Right kidney (tissue), 1 donor: ENCODE results near the gene CD81.
"Not testable (repeated sequence)": the region's sequence is repeated elsewhere in the genome, so short reads cannot be mapped to it uniquely, and the experiment has no call there.

Experiments used
- DNase-seq: peaks from one replicate; pipeline ENCODE4 v3.0.0-alpha.2; 2016

CD81 gene

GRCh38 chr11:2351701-2352100 lies 25.4 kb upstream of the CD81 start:
- DNase-seq: no peak

- no peak for DNase-seq
Observed at GRCh38 chr11:2352420-2352819, 24.7 kb upstream of the CD81 start.

- no peak for DNase-seq
Observed at GRCh38 chr11:2355000-2355644, 22.0 kb upstream of the CD81 start.

GRCh38 chr11:2357246-2357645 lies 19.9 kb upstream of the CD81 start:
- DNase-seq: no peak

GRCh38 chr11:2357651-2358050 lies 19.5 kb upstream of the CD81 start:
- DNase-seq: not testable (repeated sequence)

- DNase-seq: no peak
Observed at GRCh38 chr11:2358754-2359442, 18.2 kb upstream of the CD81 start.

- no peak for DNase-seq
Observed at GRCh38 chr11:2359557-2359956, 17.6 kb upstream of the CD81 start.

GRCh38 chr11:2360081-2360642 lies 16.9 kb upstream of the CD81 start:
- no peak for DNase-seq

- no peak for DNase-seq
Observed at GRCh38 chr11:2361565-2361964, 15.5 kb upstream of the CD81 start.

- no peak for DNase-seq
Observed at GRCh38 chr11:2362414-2362813, 14.7 kb upstream of the CD81 start.

- no peak for DNase-seq
Observed at GRCh38 chr11:2363130-2363529, 14.0 kb upstream of the CD81 start.

GRCh38 chr11:2363577-2364370 lies 13.3 kb upstream of the CD81 start:
- DNase-seq: no peak

GRCh38 chr11:2364386-2364785 lies 12.7 kb upstream of the CD81 start:
- not testable (repeated sequence) for DNase-seq

GRCh38 chr11:2365571-2366210 lies 11.4 kb upstream of the CD81 start:
- no peak for DNase-seq

GRCh38 chr11:2366276-2366675 lies 10.8 kb upstream of the CD81 start:
- DNase-seq: no peak

GRCh38 chr11:2366733-2367132 lies 10.4 kb upstream of the CD81 start:
- no peak for DNase-seq

- no peak for DNase-seq
Observed at GRCh38 chr11:2367266-2368160, 9.6 kb upstream of the CD81 start.

- DNase-seq: no peak
Observed at GRCh38 chr11:2368178-2368850, 8.8 kb upstream of the CD81 start.

- no peak for DNase-seq
Observed at GRCh38 chr11:2368851-2369180, 8.3 kb upstream of the CD81 start.

- no peak for DNase-seq
Observed at GRCh38 chr11:2369320-2369719, 7.8 kb upstream of the CD81 start.

- DNase-seq: no peak
Observed at GRCh38 chr11:2369896-2370295, 7.2 kb upstream of the CD81 start.
